ENCODE measurements around the gene NINL. TPM values are rescaled to one million over a fixed set of nuclear protein-coding genes. Genes with fewer than 3 reads are reported as not detected.
A peak's percentile ranks its signal among the peaks of the same experiment; 100 is the strongest.

The NINL gene
- polyA plus RNA-seq, 1 donor (not counting 4 experiments of a cell fraction or from before 2014, with no cell fraction given), result 0.79 TPM

GRCh38 chr20:25481235-25481917, 104.0 kb downstream of the NINL start:
- no peaks in the 10 kb centered on the region for H4K20me1 ChIP-seq (ENCODE audit: control insufficient read depth, extremely low read depth, insufficient read depth, low read length)
- H3K27me3 ChIP-seq (ENCODE audit: control insufficient read depth, extremely low read depth, insufficient read depth, low read length), result peaks cover 11% of the 10 kb centered on the region
- DNase-seq (ENCODE audit: low read depth, low spot score) (no peak), FAIRE-seq (no peak)
- peaks cover 45% of the 10 kb centered on the region for H3K4me1 ChIP-seq (ENCODE audit: control insufficient read depth, extremely low read depth, insufficient read depth, low read length)
- H3K9me1 ChIP-seq (ENCODE audit: control insufficient read depth, extremely low read depth, insufficient read depth, low read length), result no peaks in the 10 kb centered on the region
- H3K4me3 ChIP-seq (ENCODE audit: control insufficient read depth in 2 of 3, extremely low read depth in 1 of 3, insufficient read depth in 2 of 3, low read depth in 1 of 3, low read length in 3 of 3), result no peak overlapping the region
- no peak overlapping the region for H3K4me2 ChIP-seq (ENCODE audit: control insufficient read depth, extremely low read depth, insufficient read depth, low read depth, low read length)
- no peaks in the 10 kb centered on the region for H3K79me2 ChIP-seq (ENCODE audit: control insufficient read depth, insufficient read depth, low read length)
- dilution Hi-C loops (cut with MboI; ENCODE audit: extremely low pct_ligation_motif_present, low sequenced_read_pairs), result no loop called here
- H2AFZ ChIP-seq (ENCODE audit: control insufficient read depth, low read length), result no peak overlapping the region
- H3K9me3 ChIP-seq (ENCODE audit: control insufficient read depth, low read depth, low read length), result no peaks in the 10 kb centered on the region
- peak in 1 of 3 experiments; percentile 13 for TF ChIP-seq CTCF (optimal IDR thresholded peaks at IDR 0.05 in 1 of 3, IDR thresholded peaks at IDR 0.05 in 1 of 3, conservative IDR thresholded peaks at IDR 0.05 in 1 of 3; ENCODE audit: extremely low read depth in 1 of 3, insufficient read depth in 2 of 3, low read length in 3 of 3)
- TF ChIP-seq EZH2 (IDR thresholded peaks at IDR 0.05; ENCODE audit: low read length), result no peak
- H3K27ac ChIP-seq (ENCODE audit: control insufficient read depth, insufficient read depth, low read length), result no peak overlapping the region
- H3K36me3 ChIP-seq (ENCODE audit: control insufficient read depth in 2 of 2, extremely low read depth in 1 of 2, insufficient read depth in 2 of 2, low read length in 2 of 2), result no peaks in the 10 kb centered on the region
- no peak overlapping the region for H3K9ac ChIP-seq (ENCODE audit: control insufficient read depth, extremely low read depth, insufficient read depth, low read length)

- H3K79me2 ChIP-seq (ENCODE audit: control insufficient read depth, insufficient read depth, low read length), result no peaks in the 10 kb centered on the region
- dilution Hi-C loops (cut with MboI; ENCODE audit: extremely low pct_ligation_motif_present, low sequenced_read_pairs), result no loop called here
- H2AFZ ChIP-seq (ENCODE audit: control insufficient read depth, low read length), result no peak overlapping the region
- no peaks in the 10 kb centered on the region for H3K9me1 ChIP-seq (ENCODE audit: control insufficient read depth, extremely low read depth, insufficient read depth, low read length)
- no peak overlapping the region for H3K9ac ChIP-seq (ENCODE audit: control insufficient read depth, extremely low read depth, insufficient read depth, low read length)
- H4K20me1 ChIP-seq (ENCODE audit: control insufficient read depth, extremely low read depth, insufficient read depth, low read length), result no peaks in the 10 kb centered on the region
- H3K4me2 ChIP-seq (ENCODE audit: control insufficient read depth, extremely low read depth, insufficient read depth, low read depth, low read length), result no peak overlapping the region
- FAIRE-seq (no peak), DNase-seq (ENCODE audit: low read depth, low spot score) (no peak)
- H3K27me3 ChIP-seq (ENCODE audit: control insufficient read depth, extremely low read depth, insufficient read depth, low read length), result peaks cover 11% of the 10 kb centered on the region
- H3K4me1 ChIP-seq (ENCODE audit: control insufficient read depth, extremely low read depth, insufficient read depth, low read length), result peaks cover 41% of the 10 kb centered on the region
- no peaks in the 10 kb centered on the region for H3K9me3 ChIP-seq (ENCODE audit: control insufficient read depth, low read depth, low read length)
- no peaks in the 10 kb centered on the region for H3K36me3 ChIP-seq (ENCODE audit: control insufficient read depth in 2 of 2, extremely low read depth in 1 of 2, insufficient read depth in 2 of 2, low read length in 2 of 2)
- no peak for TF ChIP-seq EZH2 (IDR thresholded peaks at IDR 0.05; ENCODE audit: low read length)
- no peak for TF ChIP-seq CTCF (optimal IDR thresholded peaks at IDR 0.05 in 1 of 3, IDR thresholded peaks at IDR 0.05 in 1 of 3, conservative IDR thresholded peaks at IDR 0.05 in 1 of 3; ENCODE audit: extremely low read depth in 1 of 3, insufficient read depth in 2 of 3, low read length in 3 of 3)
- no peak overlapping the region for H3K4me3 ChIP-seq (ENCODE audit: control insufficient read depth in 2 of 3, extremely low read depth in 1 of 3, insufficient read depth in 2 of 3, low read depth in 1 of 3, low read length in 3 of 3)
- H3K27ac ChIP-seq (ENCODE audit: control insufficient read depth, insufficient read depth, low read length), result no peak overlapping the region
Measured at GRCh38 chr20:25480797-25481196, 104.5 kb downstream of the NINL start.
